ENCODE measurements around the gene TNFRSF1A.

DNA sequence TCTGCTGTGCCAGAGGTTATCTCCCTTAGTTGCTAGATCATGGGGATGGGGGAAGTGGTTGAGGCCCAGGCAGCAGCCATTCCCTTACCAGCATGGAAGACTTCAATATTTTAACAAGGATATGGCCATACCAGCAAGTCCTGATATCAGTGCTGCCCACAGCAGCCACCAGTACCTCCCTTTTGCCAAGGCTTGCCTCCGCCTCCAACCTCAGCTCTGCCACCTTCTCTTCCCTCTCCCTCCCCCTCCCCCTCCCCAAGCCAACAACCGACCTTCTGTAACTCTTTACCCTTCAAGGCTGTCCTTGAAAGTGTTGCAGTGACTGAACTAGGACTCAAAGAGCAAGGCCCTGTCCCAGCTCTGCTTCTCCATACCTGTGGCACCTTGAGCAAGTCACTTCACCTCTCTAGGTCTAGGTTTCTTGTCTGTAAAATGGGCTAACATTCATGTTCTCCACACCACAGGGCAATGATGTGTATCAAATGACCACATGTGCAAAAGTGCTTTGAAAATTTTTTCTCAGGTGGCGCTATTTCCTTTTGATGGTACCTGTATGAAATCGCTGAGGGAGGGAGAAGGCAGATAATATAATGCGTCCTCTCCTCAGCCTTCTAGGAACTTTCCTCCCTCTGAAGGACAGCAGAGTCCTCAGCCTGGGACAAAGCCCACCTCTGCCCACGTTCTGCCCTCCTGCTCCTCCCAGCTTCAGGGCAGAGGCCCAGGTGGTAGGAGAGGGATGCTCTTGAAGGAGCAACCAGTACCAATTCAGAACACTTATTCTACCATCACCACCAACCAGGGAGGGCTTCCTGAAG lies 16.7 kb downstream of the TNFRSF1A start:
- TF ChIP-seq POLR2A (IDR thresholded peaks at IDR 0.05) (no peak), EP300 (IDR thresholded peaks at IDR 0.05) (no peak)
- TF ChIP-seq, protein P1, sequence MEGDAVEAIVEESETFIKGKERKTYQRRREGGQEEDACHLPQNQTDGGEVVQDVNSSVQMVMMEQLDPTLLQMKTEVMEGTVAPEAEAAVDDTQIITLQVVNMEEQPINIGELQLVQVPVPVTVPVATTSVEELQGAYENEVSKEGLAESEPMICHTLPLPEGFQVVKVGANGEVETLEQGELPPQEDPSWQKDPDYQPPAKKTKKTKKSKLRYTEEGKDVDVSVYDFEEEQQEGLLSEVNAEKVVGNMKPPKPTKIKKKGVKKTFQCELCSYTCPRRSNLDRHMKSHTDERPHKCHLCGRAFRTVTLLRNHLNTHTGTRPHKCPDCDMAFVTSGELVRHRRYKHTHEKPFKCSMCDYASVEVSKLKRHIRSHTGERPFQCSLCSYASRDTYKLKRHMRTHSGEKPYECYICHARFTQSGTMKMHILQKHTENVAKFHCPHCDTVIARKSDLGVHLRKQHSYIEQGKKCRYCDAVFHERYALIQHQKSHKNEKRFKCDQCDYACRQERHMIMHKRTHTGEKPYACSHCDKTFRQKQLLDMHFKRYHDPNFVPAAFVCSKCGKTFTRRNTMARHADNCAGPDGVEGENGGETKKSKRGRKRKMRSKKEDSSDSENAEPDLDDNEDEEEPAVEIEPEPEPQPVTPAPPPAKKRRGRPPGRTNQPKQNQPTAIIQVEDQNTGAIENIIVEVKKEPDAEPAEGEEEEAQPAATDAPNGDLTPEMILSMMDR (IDR thresholded peaks at IDR 0.05), result no peak

Data from upper lobe of left lung (tissue), 4 donors.